ENCODE measurements around the gene FGF5.

Gene FGF5

DNA sequence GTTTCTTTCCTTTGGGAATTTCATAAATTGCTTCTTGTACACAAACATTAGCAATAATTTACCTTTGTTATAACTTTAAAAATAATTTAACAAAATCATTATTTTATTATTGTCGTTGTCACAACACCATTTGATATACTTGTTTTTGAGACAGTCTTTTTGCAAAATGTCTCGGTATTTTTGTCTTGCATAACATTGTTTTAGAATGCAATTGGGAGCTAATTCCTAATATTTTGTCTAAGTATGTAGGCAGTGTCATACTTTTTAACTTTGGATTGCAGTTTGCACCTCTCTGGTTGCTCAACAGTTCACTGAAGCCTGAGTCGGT is 68.7 kb downstream of the FGF5 start:
- no peak for DNase-seq (ENCODE audit: low read depth in 4 of 4, low spot score in 1 of 4)

DNA sequence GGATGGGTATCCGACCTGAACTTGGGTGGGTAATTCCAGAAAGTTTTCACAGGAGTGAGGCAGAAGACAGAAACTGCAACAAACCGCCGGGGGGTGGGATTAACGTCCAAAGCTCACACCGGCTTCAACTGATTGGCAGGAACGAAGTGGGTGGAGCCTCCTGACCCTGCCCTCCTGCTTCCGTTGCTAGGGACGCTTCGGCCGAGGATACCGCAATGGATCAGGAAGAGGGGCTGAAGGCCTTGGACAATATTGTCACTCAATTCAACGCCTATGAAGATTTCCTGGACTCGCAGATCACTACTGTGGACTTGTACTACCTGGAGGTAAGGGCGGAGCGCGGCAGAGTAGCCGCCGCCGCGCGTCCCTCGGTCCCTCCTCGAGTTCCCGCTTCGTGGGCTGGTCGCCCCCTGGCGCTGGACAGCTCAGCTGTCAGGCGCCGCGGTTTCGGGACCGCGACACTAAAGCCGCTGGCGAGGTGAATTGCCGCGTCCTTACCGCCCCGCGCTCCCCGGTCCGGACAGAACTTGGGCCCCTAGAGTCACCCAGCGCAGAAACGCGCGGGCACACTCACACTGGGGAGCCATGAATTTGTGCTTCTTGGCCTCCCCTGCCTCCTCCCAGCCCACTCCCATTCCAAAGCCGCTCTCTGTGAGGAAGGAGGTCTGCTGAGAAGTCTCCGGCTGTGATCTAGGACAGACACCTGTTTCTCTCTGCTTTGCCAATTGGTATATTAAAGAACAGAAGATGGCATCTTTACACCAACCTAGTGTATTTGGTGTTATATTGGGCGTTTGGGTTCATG is 69.3 kb downstream of the FGF5 start, which contains the start of gene CFAP299:
CFAP299 (plus strand) TSS at position 177 of the 805 bp plus-strand sequence.
- DNase-seq (ENCODE audit: low read depth in 4 of 4, low spot score in 1 of 4) = peak; percentile 1 to 65 (median 39)

DNA sequence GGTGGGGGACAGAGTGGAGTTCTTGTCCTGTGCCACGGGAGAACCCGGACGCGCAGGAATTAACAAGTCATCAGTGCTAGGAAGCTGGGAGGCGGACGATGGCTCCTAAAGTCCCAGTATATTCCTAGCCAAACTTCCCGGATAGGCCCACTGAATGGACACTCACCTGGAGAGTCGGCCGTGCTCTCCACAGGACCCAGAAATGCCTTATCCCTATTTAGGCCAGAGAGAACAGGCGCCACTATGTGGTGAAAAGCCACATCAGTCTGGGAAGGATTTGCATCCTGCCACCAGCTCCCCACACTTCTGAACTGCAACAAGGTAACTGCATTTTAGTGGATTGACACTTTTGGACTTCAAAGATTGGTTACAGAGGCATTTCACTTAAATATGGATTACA is 70.1 kb downstream of the FGF5 start:
- no peak for DNase-seq (ENCODE audit: low read depth in 4 of 4, low spot score in 1 of 4)

DNA sequence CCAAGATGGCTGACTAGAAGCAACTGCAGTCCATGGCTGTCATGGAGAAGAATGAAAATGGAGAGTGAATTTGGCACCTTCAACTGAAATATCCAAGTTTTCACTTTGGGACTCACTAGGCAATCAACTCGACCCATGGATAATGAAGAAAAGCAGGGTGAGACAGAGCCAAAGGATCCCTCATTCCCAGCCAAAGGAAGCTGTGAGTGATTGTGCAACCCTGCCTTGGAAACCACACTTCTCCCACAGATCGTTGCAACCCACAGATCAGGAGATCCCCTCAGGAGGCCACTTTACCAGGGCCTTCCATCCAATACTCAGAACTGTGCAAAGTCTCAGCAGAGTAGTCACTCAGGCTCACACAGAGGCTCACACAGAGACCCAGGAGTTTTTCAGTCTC is 73.6 kb downstream of the FGF5 start:
- DNase-seq (ENCODE audit: low read depth in 4 of 4, low spot score in 1 of 4) = no peak

Data from stimulated activated CD4-positive, alpha-beta T cell treated with anti-CD3 and anti-CD28 coated beads, Interleukin-1b, Interleukin-23, amount 100 ng/mL, for 24 hours (primary cell).